H1 (cell line): ENCODE data around the gene TAPBPL. TPM values are rescaled to one million over a fixed set of nuclear protein-coding genes. Genes with fewer than 3 reads are reported as not detected.

Experiments used
- ATF2 ChIP-seq: IDR thresholded peaks from 2 replicates; pipeline ENCODE4 v1.6.1; 2012; ENCODE audit warnings: low read length, inconsistent platforms
- ATF3 ChIP-seq: IDR thresholded peaks from 2 replicates; pipeline ENCODE4 v1.6.1; 2011; ENCODE audit warnings: low read depth, mild to moderate bottlenecking, low read length; ENCODE audit not compliant: insufficient read depth
- BCL11A ChIP-seq, 2 experiments: IDR thresholded peaks; one replicate each; pipeline ENCODE4 v1.6.1; 2011; ENCODE audit warnings: low read depth in 2 of 2, low read length in 2 of 2, mild to moderate bottlenecking in 2 of 2
- CBX5 ChIP-seq: fragments of 300-800, 300-1000 bp; sonication (generic); IDR thresholded peaks from 2 replicates; pipeline ENCODE4 v1.7.1; 2016; ENCODE audit warnings: antibody characterized with exemption, low read length, low read depth
- CHD1 ChIP-seq: IDR thresholded peaks from 2 replicates; pipeline ENCODE4 v1.6.1; 2012; ENCODE audit warnings: low read depth, low read length, improper control_type of control experiment
- CTBP2 ChIP-seq: IDR thresholded peaks from 2 replicates; pipeline ENCODE4 v1.7.0; 2011; ENCODE audit warnings: borderline replicate concordance, mild to moderate bottlenecking, moderate library complexity, mixed read lengths, low read length; ENCODE audit not compliant: insufficient read depth, insufficient read length
- EGR1 ChIP-seq: IDR thresholded peaks from 2 replicates; pipeline ENCODE4 v1.6.1; 2011; ENCODE audit warnings: low read depth, low read length, borderline replicate concordance
- GABPA ChIP-seq: IDR thresholded peaks from 2 replicates; pipeline ENCODE4 v1.6.1; 2011; ENCODE audit warnings: mild to moderate bottlenecking, low read length, moderate library complexity, borderline replicate concordance; ENCODE audit not compliant: insufficient read depth
- GTF2F1 ChIP-seq: IDR thresholded peaks from 2 replicates; pipeline ENCODE4 v1.6.1; 2012; ENCODE audit warnings: low read depth, low read length, improper control_type of control experiment, borderline replicate concordance
- KDM1A ChIP-seq: fragments of 200-600, 300-600 bp; sonication (generic); IDR thresholded peaks from 2 replicates; pipeline ENCODE4 v1.7.1; 2016; ENCODE audit warnings: mild to moderate bottlenecking, low read length, borderline replicate concordance
- KDM4A ChIP-seq: IDR thresholded peaks from one replicate; pipeline ENCODE4 v1.7.1; 2012; ENCODE audit warnings: low read depth, mild to moderate bottlenecking, moderate library complexity, low read length, inconsistent platforms; ENCODE audit not compliant: severe bottlenecking
- NANOG ChIP-seq: IDR thresholded peaks from 2 replicates; pipeline ENCODE4 v1.6.1; 2011; ENCODE audit warnings: low read length, low read depth, mild to moderate bottlenecking, inconsistent platforms; ENCODE audit not compliant: insufficient read depth, poor library complexity, severe bottlenecking
- PHF8 ChIP-seq: fragments of 200-600 bp; sonication (generic); conservative IDR thresholded peaks from 2 replicates; pipeline ENCODE4 v1.7.1; 2012; ENCODE audit warnings: low read depth, mild to moderate bottlenecking, inconsistent platforms, low read length, moderate library complexity
- POLR2A ChIP-seq, 2 experiments: IDR thresholded peaks; 1 replicate in 1 of 2; 2 replicates in 1 of 2; pipeline ENCODE4 v1.6.1; 2011; ENCODE audit warnings: low read depth in 2 of 2, low read length in 2 of 2, mild to moderate bottlenecking in 2 of 2; ENCODE audit errors: control extremely low read depth in 1 of 2
- POU5F1 ChIP-seq: IDR thresholded peaks from 2 replicates; pipeline ENCODE4 v1.6.1; 2011; ENCODE audit warnings: low read depth, mild to moderate bottlenecking, low read length, moderate library complexity
- RXRA ChIP-seq: IDR thresholded peaks from 2 replicates; pipeline ENCODE4 v1.6.1; 2011; ENCODE audit warnings: low read depth, mild to moderate bottlenecking, low read length, moderate library complexity; ENCODE audit not compliant: insufficient read depth
- SIN3A ChIP-seq, 2 experiments: IDR thresholded peaks in 1 of 2; conservative IDR thresholded peaks in 1 of 2; 2 replicates each; pipeline ENCODE4 v1.6.1; 2011 to 2012; ENCODE audit warnings: low read length in 2 of 2, improper control_type of control experiment in 1 of 2, low read depth in 1 of 2, mild to moderate bottlenecking in 1 of 2
- SP1 ChIP-seq: IDR thresholded peaks from 2 replicates; pipeline ENCODE4 v1.6.1; 2011; ENCODE audit warnings: low read depth, low read length
- SP2 ChIP-seq: IDR thresholded peaks from 2 replicates; pipeline ENCODE4 v1.6.1; 2012; ENCODE audit warnings: mild to moderate bottlenecking, low read length, inconsistent platforms
- SP4 ChIP-seq: IDR thresholded peaks from 2 replicates; pipeline ENCODE4 v1.6.1; 2012; ENCODE audit warnings: low read length, inconsistent platforms
- USF2 ChIP-seq: IDR thresholded peaks from 2 replicates; pipeline ENCODE4 v1.6.1; 2011; ENCODE audit warnings: low read length, improper control_type of control experiment
- polyA plus RNA-seq, 7 experiments: library from polyadenylated mRNA; depleted of rRNA in 3 of 7; stranded (reverse) in 5 of 7; unstranded in 2 of 7; fragments of >200 nt in 5 of 7; fragments of 200-250 nt in 2 of 7; gene quantifications; 1 replicate in 5 of 7; 2 replicates in 1 of 7; 4 replicates in 1 of 7; pipeline versions ENCODE4 v1.2.1 to v1.2.3, GENCODE V29; 2011 to 2013; ENCODE audit warnings: missing spikeins in 2 of 7, mixed read lengths in 2 of 7
- total RNA-seq: library from RNA; stranded (reverse); fragmentation: NEBNext Ultra II Directional; extraction: Animal tissue kit (Norgen Biotek cat#: 25700); gene quantifications from 2 replicates; pipeline ENCODE4 v1.2.1, GENCODE V29; 2021

TAPBPL gene
- total and polyA plus RNA-seq, 2 of the 8 experiments (the other 6 are each of a cell fraction or from before 2014, with no cell fraction given), result 0.61 to 1.5 TPM

GRCh38 chr12:6492838-6493496 lies 41.1 kb downstream of the TAPBPL start, which contains the start of gene MRPL51 (continued):
- TF ChIP-seq ATF2 (no peak), POU5F1 (no peak), BCL11A (IDR thresholded peaks at IDR 0.05; ENCODE audit: low read depth in 2 of 2, low read length in 2 of 2) (no peak), CHD1 (no peak), SIN3A (conservative IDR thresholded peaks at IDR 0.05 in 1 of 2, IDR thresholded peaks at IDR 0.05 in 1 of 2; ENCODE audit: low read depth in 1 of 2, low read length in 2 of 2) (peak; percentile 70 to 82; a peak in 2 of 4 replicates), NANOG (peak; percentile 9), KDM4A (peak; percentile 56), KDM1A (no peak), GTF2F1 (no peak), ATF3 (no peak), GABPA (peak; percentile 97), CBX5 (no peak), EGR1 (peak; percentile 85; the same call in 1 of the 2 replicates), PHF8 (peak; percentile 88), SP2 (no peak), CTBP2 (no peak), SP1 (peak; percentile 56), POLR2A (IDR thresholded peaks at IDR 0.05; ENCODE audit: control extremely low read depth in 1 of 2, low read depth in 2 of 2, low read length in 2 of 2) (peak; percentile 76 to 83; a peak in 2 of 3 replicates), SP4 (no peak), RXRA (no peak), USF2 (no peak)
